Psoas muscle (tissue), 8 donors: ENCODE measurements around the gene SSTR3. TPM values are rescaled to one million over a fixed set of nuclear protein-coding genes. Genes with fewer than 3 reads are reported as not detected.
A peak's percentile ranks its signal among the peaks of the same experiment; 100 is the strongest.
"Not testable (repeated sequence)": the region's sequence is repeated elsewhere in the genome, so short reads cannot be mapped to it uniquely, and the experiment has no call there.

ENCODE experiments used
- ATAC-seq, 4 donors: fragments of 200-7000 bp; cut with Tn5 transposase; one replicate each; pipeline ENCODE4 v1.9.1; 2020; ENCODE audit warnings: moderate library complexity in 3 of 4, mild to moderate bottlenecking in 2 of 4
- DNase-seq, 2 donors: peaks; one replicate each; pipeline ENCODE4 v3.0.0-alpha.2; 2020
- H3K27ac ChIP-seq: fragments of 200-600 bp; one replicate; pipeline ENCODE4 v1.8.0; 2022
- H3K27me3 ChIP-seq, 3 donors: fragments of 200-600 bp in 1 of 3; one replicate each; pipeline versions ENCODE4 v1.6.1 to v1.8.0; 2013 to 2022; ENCODE audit warnings: low read length in 2 of 3, mild to moderate bottlenecking in 2 of 3, moderate library complexity in 1 of 3; ENCODE audit not compliant: insufficient read depth in 3 of 3
- H3K36me3 ChIP-seq, 2 donors: fragments of 200-600 bp in 1 of 2; one replicate each; pipeline versions ENCODE4 v1.6.1 to v1.8.0; 2013 to 2022; ENCODE audit warnings: low read depth in 1 of 2, mild to moderate bottlenecking in 1 of 2, moderate library complexity in 1 of 2; ENCODE audit not compliant: insufficient read depth in 1 of 2
- H3K4me1 ChIP-seq: fragments of 200-600 bp; one replicate; pipeline ENCODE4 v1.8.0; 2022
- H3K4me3 ChIP-seq: fragments of 200-600 bp; one replicate; pipeline ENCODE4 v1.8.0; 2022; ENCODE audit warnings: mild to moderate bottlenecking
- H3K9me3 ChIP-seq: fragments of 200-600 bp; one replicate; pipeline ENCODE4 v1.8.0; 2022
- WGBS, 3 donors: extraction: QIAGEN DNeasy Blood & Tissue Kit; methylation state at CpG; one replicate each; pipeline versions ENCODE4 v1.1.6 to v1.1.7; 2013; 5-methylcytosine and 5-hydroxymethylcytosine counted together
- intact Hi-C, 2 donors: fragments of 100-400 bp; cut with DNase I; formaldehyde crosslinking; loops; one replicate each; pipeline versions ENCODE4 v1.11.0 to v1.14.2; 2022
- polyA plus RNA-seq, 3 donors: library from polyadenylated mRNA; stranded (reverse); fragments of 200-250 nt; gene quantifications; one replicate each; pipeline ENCODE4 v1.2.3, GENCODE V29; 2013
- total RNA-seq, 4 donors: library from RNA; stranded (reverse); fragmentation: NEBNext Ultra II Directional in 2 of 4; extraction: Animal tissue kit (Norgen Biotek cat#: 25700) in 2 of 4; gene quantifications; one replicate each; pipeline versions ENCODE4 v1.2.1 to v1.2.4, GENCODE V29; 2021 to 2023
- TF ChIP-seq, protein P1 (sequence below): fragments of 200-600 bp; IDR thresholded peaks from one replicate; pipeline ENCODE4 v1.8.0; 2022; ENCODE audit warnings: antibody characterized with exemption
- donor health status: healthy with polysubstance abuse.
- donor health status: DM: no; HTN: no; CAD: no; lungs with moderate emphysema.
- donor health status: Bipolar disorder and iron deficiency.
- donor health status: healthy.
- donor health status: DM: yes; HTN: yes; CAD: no.
- donor health status: DM: no; HTN: no; CAD: no.
- donor health status: DM: no; HTN: no; CAD: no.
- donor health status: DM: yes; HTN: yes; CAD: no.

Gene SSTR3
- total and polyA plus RNA-seq, 7 donors = 0.01 TPM; not detected in 6

GRCh38 chr22:37173709-37174108 is 38.6 kb downstream of the SSTR3 start:
- intact Hi-C loops = no loop called here
- H3K9me3 ChIP-seq = no peaks in the 10 kb centered on the region
- no peak overlapping the region for H3K4me3 ChIP-seq
- peak in 1 of 4 donors; percentile 68 for ATAC-seq
- no peak overlapping the region for H3K27ac ChIP-seq
- H3K4me1 ChIP-seq = peaks cover 20% of the 10 kb centered on the region
- peaks cover 0 to 15% (median 7%) of the 10 kb centered on the region in 3 donors for H3K27me3 ChIP-seq
- 44 to 59% (median 48%) methylated on average over 6 of the region's 6 CpGs for WGBS, 3 donors
- peak; percentile 55 to 73 for DNase-seq
- H3K36me3 ChIP-seq = no peaks in the 10 kb centered on the region
- TF ChIP-seq, protein P1, sequence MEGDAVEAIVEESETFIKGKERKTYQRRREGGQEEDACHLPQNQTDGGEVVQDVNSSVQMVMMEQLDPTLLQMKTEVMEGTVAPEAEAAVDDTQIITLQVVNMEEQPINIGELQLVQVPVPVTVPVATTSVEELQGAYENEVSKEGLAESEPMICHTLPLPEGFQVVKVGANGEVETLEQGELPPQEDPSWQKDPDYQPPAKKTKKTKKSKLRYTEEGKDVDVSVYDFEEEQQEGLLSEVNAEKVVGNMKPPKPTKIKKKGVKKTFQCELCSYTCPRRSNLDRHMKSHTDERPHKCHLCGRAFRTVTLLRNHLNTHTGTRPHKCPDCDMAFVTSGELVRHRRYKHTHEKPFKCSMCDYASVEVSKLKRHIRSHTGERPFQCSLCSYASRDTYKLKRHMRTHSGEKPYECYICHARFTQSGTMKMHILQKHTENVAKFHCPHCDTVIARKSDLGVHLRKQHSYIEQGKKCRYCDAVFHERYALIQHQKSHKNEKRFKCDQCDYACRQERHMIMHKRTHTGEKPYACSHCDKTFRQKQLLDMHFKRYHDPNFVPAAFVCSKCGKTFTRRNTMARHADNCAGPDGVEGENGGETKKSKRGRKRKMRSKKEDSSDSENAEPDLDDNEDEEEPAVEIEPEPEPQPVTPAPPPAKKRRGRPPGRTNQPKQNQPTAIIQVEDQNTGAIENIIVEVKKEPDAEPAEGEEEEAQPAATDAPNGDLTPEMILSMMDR = no peak

- 86 to 93% (median 89%) methylated on average over 14 of the region's 14 CpGs for WGBS, 3 donors
- Histone ChIP-seq H3K27ac (no peak overlapping the region), H3K4me3 (no peak overlapping the region), H3K9me3 (no peaks in the 10 kb centered on the region), H3K4me1 (peaks cover 13% of the 10 kb centered on the region), H3K27me3 (peaks cover 0 to 15% (median 5%) of the 10 kb centered on the region in 3 donors), H3K36me3 (no peaks in the 10 kb centered on the region)
- TF ChIP-seq, protein P1 = no peak
- no peak for ATAC-seq
- intact Hi-C loops = no loop called here
- peak in 1 of 2 donors; percentile 33 for DNase-seq
Measured at GRCh38 chr22:37172266-37173245, 39.7 kb downstream of the SSTR3 start.

GRCh38 chr22:37171662-37172061 is 40.6 kb downstream of the SSTR3 start:
- intact Hi-C loops = no loop called here
- H3K27ac ChIP-seq = no peak overlapping the region
- ATAC-seq = no peak
- no peak for DNase-seq
- no peaks in the 10 kb centered on the region for H3K36me3 ChIP-seq
- no peak overlapping the region for H3K4me3 ChIP-seq
- TF ChIP-seq, protein P1 = no peak
- H3K9me3 ChIP-seq = no peaks in the 10 kb centered on the region
- H3K4me1 ChIP-seq = peaks cover 12% of the 10 kb centered on the region
- H3K27me3 ChIP-seq = peaks cover 0 to 15% (median 5%) of the 10 kb centered on the region in 3 donors
- WGBS, 3 donors = 73 to 74% (median 73%) methylated on average over 5 of the region's 5 CpGs

GRCh38 chr22:37170689-37171405 is 41.4 kb downstream of the SSTR3 start:
- ATAC-seq, intact Hi-C loops, H3K36me3 ChIP-seq, H3K4me3 ChIP-seq, H3K27ac ChIP-seq, H3K9me3 ChIP-seq: not testable (repeated sequence)
- H3K4me1 ChIP-seq = peaks cover 11% of the 10 kb centered on the region
- 84 to 92% (median 87%) methylated on average over 16 of the region's 16 CpGs for WGBS, 3 donors
- peaks cover 0 to 15% (median 5%) of the 10 kb centered on the region in 3 donors for H3K27me3 ChIP-seq
- DNase-seq = peak; percentile 4 to 17
